ENCODE results near the gene SOX5. TPM values are rescaled to one million over a fixed set of nuclear protein-coding genes. Genes with fewer than 3 reads are reported as not detected.

Gene SOX5
- total RNA-seq, 1 experiment from 2014 or later: 3.1 TPM

GRCh38 chr12:23655884-23656283 lies 293.6 kb downstream of the SOX5 start:
- no peaks in the 10 kb centered on the region for H3K79me1 ChIP-seq (ENCODE audit: insufficient read depth, low read depth, low read length, poor library complexity, severe bottlenecking)
- no peak overlapping the region for H3K4me2 ChIP-seq (ENCODE audit: insufficient read depth, insufficient read length, low read length)
- no peak overlapping the region for H2BK120ac ChIP-seq (ENCODE audit: low read depth, low read length, poor library complexity, severe bottlenecking)
- H3K23ac ChIP-seq (ENCODE audit: insufficient read length, low read depth, low read length): no peak overlapping the region
- no peaks in the 10 kb centered on the region for H3K23me2 ChIP-seq (ENCODE audit: insufficient read length, low read depth, low read length, poor library complexity, severe bottlenecking)
- no peak overlapping the region for H3K4me3 Mint-ChIP-seq
- H2BK20ac ChIP-seq (ENCODE audit: low read depth, low read length, poor library complexity, severe bottlenecking): no peak overlapping the region
- no peak overlapping the region for H3K27ac ChIP-seq (ENCODE audit: insufficient read length, low read depth, low read length)
- no peak overlapping the region for H3K27ac Mint-ChIP-seq
- no peak overlapping the region for H2BK12ac ChIP-seq (ENCODE audit: insufficient read length, low read depth, low read length)
- no peak overlapping the region for H2BK15ac ChIP-seq (ENCODE audit: low read depth, low read length)
- no peak for TF ChIP-seq CTCF (conservative IDR thresholded peaks at IDR 0.05)
- no peaks in the 10 kb centered on the region for H3K79me2 ChIP-seq (ENCODE audit: insufficient read depth, low read length)
- H4K20me1 ChIP-seq (ENCODE audit: control insufficient read depth, insufficient read depth, insufficient read length): no peaks in the 10 kb centered on the region
- no peak overlapping the region for H3K56ac ChIP-seq (ENCODE audit: insufficient read length, low read depth, low read length)
- no peak overlapping the region for H3K9ac ChIP-seq (ENCODE audit: extremely low read depth, insufficient read length, low read length)
- no peaks in the 10 kb centered on the region for H3K9me3 ChIP-seq (ENCODE audit: control insufficient read depth, low read depth, low read length)
- no peak overlapping the region for H3K14ac ChIP-seq (ENCODE audit: insufficient read depth, low read length)
- no peaks in the 10 kb centered on the region for H3K27me3 Mint-ChIP-seq (ENCODE audit: low read depth)
- no peaks in the 10 kb centered on the region for H3K9me3 Mint-ChIP-seq
- H2AK5ac ChIP-seq (ENCODE audit: insufficient read length, low read length): no peak overlapping the region
- no peak overlapping the region for H3T11ph ChIP-seq (ENCODE audit: low read length)
- H3K4me1 ChIP-seq (ENCODE audit: insufficient read depth, low read length): no peaks in the 10 kb centered on the region
- no peak overlapping the region for H2BK5ac ChIP-seq (ENCODE audit: insufficient read length, low read length)
- H3K4ac ChIP-seq (ENCODE audit: low read depth, low read length): no peak overlapping the region
- H4K91ac ChIP-seq (ENCODE audit: insufficient read length, low read depth, low read length): no peak overlapping the region
- no peaks in the 10 kb centered on the region for H3K27me3 ChIP-seq (ENCODE audit: insufficient read depth, low read length)
- H3K4me1 Mint-ChIP-seq: no peaks in the 10 kb centered on the region
- H4K8ac ChIP-seq (replicated peaks; ENCODE audit: insufficient read length, low read depth, low read length): no peak overlapping the region
- H3K18ac ChIP-seq (ENCODE audit: insufficient read length, low read depth, low read length): no peak overlapping the region
- no peak overlapping the region for H2AFZ ChIP-seq (ENCODE audit: low read length)
- WGBS (ENCODE audit: extremely low coverage, insufficient read length, low lambda C conversion rate): no CpG with 5 or more reads among the region's 1 CpG
- no peaks in the 10 kb centered on the region for H3K36me3 Mint-ChIP-seq (ENCODE audit: insufficient read depth in 1 of 3, low read depth in 3 of 3)
- DNase-seq: no peak
- no peak overlapping the region for H4K5ac ChIP-seq (ENCODE audit: insufficient read length, low read depth, low read length)

Data from H9 (cell line).